Kidney (tissue), 14 donors: Measurements from ENCODE around the gene LSM5. TPM values are rescaled to one million over a fixed set of nuclear protein-coding genes. Genes with fewer than 3 reads are reported as not detected.
A peak's percentile ranks its signal among the peaks of the same experiment; 100 is the strongest.

Experiments
- DNase-seq, 5 donors: peaks; one replicate each; pipeline ENCODE4 v3.0.0-alpha.2; 2013 to 2020
- FAIRE-seq: peaks from 2 replicates; lab custom pipeline; 2012; peaks lifted over from hg19 to GRCh38; lab: Jason Lieb, UNC
- H3K27ac ChIP-seq, 2 donors: one replicate each; pipeline ENCODE4 v1.7.0; 2013; ENCODE audit warnings: low read depth in 2 of 2, low read length in 2 of 2, inconsistent platforms in 1 of 2
- H3K27me3 ChIP-seq: one replicate; pipeline ENCODE4 v1.7.1; 2013; ENCODE audit warnings: low read length, inconsistent platforms; ENCODE audit not compliant: control insufficient read depth, insufficient read depth
- H3K36me3 ChIP-seq, 3 donors: one replicate each; pipeline versions ENCODE4 v1.7.0 to v1.7.1; 2013; ENCODE audit warnings: low read length in 3 of 3, control low read depth in 1 of 3, inconsistent platforms in 1 of 3; ENCODE audit not compliant: insufficient read depth in 3 of 3, control insufficient read depth in 2 of 3
- H3K4me1 ChIP-seq, 3 donors: one replicate each; pipeline versions ENCODE4 v1.7.0 to v1.7.1; 2013; ENCODE audit warnings: low read length in 3 of 3, inconsistent platforms in 1 of 3, low read depth in 1 of 3; ENCODE audit not compliant: control insufficient read depth in 2 of 3, insufficient read depth in 2 of 3
- H3K4me3 ChIP-seq, 3 donors: one replicate each; pipeline versions ENCODE4 v1.7.0 to v1.8.1; 2013; ENCODE audit warnings: low read length in 3 of 3, control low read depth in 1 of 3, inconsistent platforms in 1 of 3
- H3K9ac ChIP-seq, 3 donors: one replicate each; pipeline versions ENCODE4 v1.7.0 to v1.7.1; 2013; ENCODE audit warnings: low read length in 3 of 3, control low read depth in 1 of 3, inconsistent platforms in 1 of 3
- H3K9me3 ChIP-seq, 3 donors: one replicate each; pipeline versions ENCODE4 v1.7.0 to v1.7.1; 2013; ENCODE audit warnings: low read length in 3 of 3, control low read depth in 1 of 3, inconsistent platforms in 1 of 3; ENCODE audit not compliant: control insufficient read depth in 2 of 3, insufficient read depth in 1 of 3
- CTCF ChIP-seq: IDR thresholded peaks from 3 replicates; pipeline ENCODE4 v1.5.1; 2012; ENCODE audit warnings: mild to moderate bottlenecking, moderate library complexity, borderline replicate concordance; ENCODE audit not compliant: insufficient read depth; ENCODE audit errors: extremely low read depth
- intact Hi-C: fragments of 100-400 bp; cut with DNase I; formaldehyde crosslinking; loops from one replicate; pipeline ENCODE4 v1.11.1; 2022
- polyA plus RNA-seq: library from polyadenylated mRNA; stranded (reverse); fragments of 350-450 nt; fragmentation: Illumina TruSeq; extraction: RNeasy Lipid Tissue Mini Kit (QIAGEN cat#74804); gene quantifications from one replicate; pipeline ENCODE4 v1.2.3, GENCODE V29; 2014; ENCODE audit warnings: low read depth, low replicate concordance; ENCODE audit not compliant: insufficient read depth
- total RNA-seq: library from RNA; stranded (reverse); fragmentation: NEBNext Ultra II Directional; extraction: Animal tissue kit (Norgen Biotek cat#: 25700); gene quantifications from one replicate; pipeline ENCODE4 v1.2.1, GENCODE V29; 2021
- donor health status: control.
- donor health status: control.
- donor health status: control.
- donor health status: control.
- donor health status: control.
- donor health status: DM: yes; HTN: yes; CAD: no.
- donor health status: Normal renal cell carcinoma (clear cell type).

The LSM5 gene
- total and polyA plus RNA-seq, 2 donors from 2014 or later, result 35.6 to 69.4 TPM

- Histone ChIP-seq H3K27ac (no peak overlapping the region), H3K4me1 (no peaks in the 10 kb centered on the region), H3K9me3 (no peaks in the 10 kb centered on the region), H3K27me3 (no peaks in the 10 kb centered on the region), H3K4me3 (no peak overlapping the region), H3K36me3 (no peaks in the 10 kb centered on the region), H3K9ac (no peak overlapping the region)
- intact Hi-C loops, result no loop called here
- no peak for TF ChIP-seq CTCF
- DNase-seq (no peak), FAIRE-seq (no peak)
These were observed 29.6 kb upstream of the LSM5 start for GRCh38 chr7:32519763-32520162.

GRCh38 chr7:32518534-32519140, 28.5 kb upstream of the LSM5 start:
- DNase-seq (peak in 2 of 5 donors; percentile 48 to 50), FAIRE-seq (peak; percentile 27)
- Histone ChIP-seq H3K36me3 (no peaks in the 10 kb centered on the region), H3K27ac (no peak overlapping the region), H3K9ac (no peak overlapping the region), H3K27me3 (no peaks in the 10 kb centered on the region), H3K9me3 (no peaks in the 10 kb centered on the region), H3K4me1 (no peaks in the 10 kb centered on the region), H3K4me3 (no peak overlapping the region)
- intact Hi-C loops, result no loop called here
- no peak for TF ChIP-seq CTCF

GRCh38 chr7:32516551-32517100, 26.4 kb upstream of the LSM5 start:
- FAIRE-seq, result no peak
- Histone ChIP-seq H3K4me1 (no peaks in the 10 kb centered on the region), H3K27ac (no peak overlapping the region), H3K4me3 (no peak overlapping the region), H3K27me3 (no peaks in the 10 kb centered on the region), H3K36me3 (no peaks in the 10 kb centered on the region), H3K9ac (no peak overlapping the region), H3K9me3 (no peaks in the 10 kb centered on the region)
- no peak for TF ChIP-seq CTCF
- DNase-seq, result no peak
- intact Hi-C loops, result no loop called here
